ENCODE results near the gene ADGRL3.

ADGRL3 gene

GRCh38 chr4:61301271-61301670, 101.1 kb downstream of the ADGRL3 start:
- no peak overlapping the region for H3K4me3 ChIP-seq (replicated peaks; ENCODE audit: low read depth, low read length)
- DNase-seq (ENCODE audit: extremely low read depth, low read depth) = no peak
- TF ChIP-seq, protein P1, sequence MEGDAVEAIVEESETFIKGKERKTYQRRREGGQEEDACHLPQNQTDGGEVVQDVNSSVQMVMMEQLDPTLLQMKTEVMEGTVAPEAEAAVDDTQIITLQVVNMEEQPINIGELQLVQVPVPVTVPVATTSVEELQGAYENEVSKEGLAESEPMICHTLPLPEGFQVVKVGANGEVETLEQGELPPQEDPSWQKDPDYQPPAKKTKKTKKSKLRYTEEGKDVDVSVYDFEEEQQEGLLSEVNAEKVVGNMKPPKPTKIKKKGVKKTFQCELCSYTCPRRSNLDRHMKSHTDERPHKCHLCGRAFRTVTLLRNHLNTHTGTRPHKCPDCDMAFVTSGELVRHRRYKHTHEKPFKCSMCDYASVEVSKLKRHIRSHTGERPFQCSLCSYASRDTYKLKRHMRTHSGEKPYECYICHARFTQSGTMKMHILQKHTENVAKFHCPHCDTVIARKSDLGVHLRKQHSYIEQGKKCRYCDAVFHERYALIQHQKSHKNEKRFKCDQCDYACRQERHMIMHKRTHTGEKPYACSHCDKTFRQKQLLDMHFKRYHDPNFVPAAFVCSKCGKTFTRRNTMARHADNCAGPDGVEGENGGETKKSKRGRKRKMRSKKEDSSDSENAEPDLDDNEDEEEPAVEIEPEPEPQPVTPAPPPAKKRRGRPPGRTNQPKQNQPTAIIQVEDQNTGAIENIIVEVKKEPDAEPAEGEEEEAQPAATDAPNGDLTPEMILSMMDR (IDR thresholded peaks at IDR 0.05; ENCODE audit: low read depth, low read length, missing control alignments) = no peak

GRCh38 chr4:61308033-61308432, 107.9 kb downstream of the ADGRL3 start:
- no peak for DNase-seq (ENCODE audit: extremely low read depth, low read depth)
- TF ChIP-seq, protein P1 (IDR thresholded peaks at IDR 0.05; ENCODE audit: low read depth, low read length, missing control alignments) = no peak
- H3K4me3 ChIP-seq (replicated peaks; ENCODE audit: low read depth, low read length) = no peak overlapping the region

DNA sequence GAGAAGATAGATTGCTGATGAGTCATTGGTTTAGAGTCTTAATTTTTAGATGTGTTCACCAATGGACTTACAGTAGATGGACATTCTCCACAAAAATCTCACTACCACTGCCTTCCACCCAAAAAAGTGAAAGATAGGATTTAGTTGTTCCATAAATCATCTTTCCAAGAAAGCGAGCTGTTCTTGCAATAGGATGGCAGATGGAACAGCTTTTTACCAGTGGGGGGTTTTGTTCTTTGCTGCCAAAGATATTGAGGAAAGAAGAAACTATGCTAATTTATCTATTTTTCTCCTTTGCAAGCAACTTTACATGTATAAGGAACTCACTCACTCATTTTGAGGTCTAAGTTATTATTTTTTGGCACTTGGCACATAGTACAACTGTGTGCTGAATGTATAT, 109.5 kb downstream of the ADGRL3 start:
- no peak for DNase-seq (ENCODE audit: extremely low read depth, low read depth)
- no peak overlapping the region for H3K4me3 ChIP-seq (replicated peaks; ENCODE audit: low read depth, low read length)
- TF ChIP-seq, protein P1 (IDR thresholded peaks at IDR 0.05; ENCODE audit: low read depth, low read length, missing control alignments) = no peak

- TF ChIP-seq, protein P1 (IDR thresholded peaks at IDR 0.05; ENCODE audit: low read depth, low read length, missing control alignments) = no peak
- H3K4me3 ChIP-seq (replicated peaks; ENCODE audit: low read depth, low read length) = no peak overlapping the region
- DNase-seq (ENCODE audit: extremely low read depth, low read depth) = no peak
Observed at GRCh38 chr4:61312526-61312925, 112.4 kb downstream of the ADGRL3 start.

DNA sequence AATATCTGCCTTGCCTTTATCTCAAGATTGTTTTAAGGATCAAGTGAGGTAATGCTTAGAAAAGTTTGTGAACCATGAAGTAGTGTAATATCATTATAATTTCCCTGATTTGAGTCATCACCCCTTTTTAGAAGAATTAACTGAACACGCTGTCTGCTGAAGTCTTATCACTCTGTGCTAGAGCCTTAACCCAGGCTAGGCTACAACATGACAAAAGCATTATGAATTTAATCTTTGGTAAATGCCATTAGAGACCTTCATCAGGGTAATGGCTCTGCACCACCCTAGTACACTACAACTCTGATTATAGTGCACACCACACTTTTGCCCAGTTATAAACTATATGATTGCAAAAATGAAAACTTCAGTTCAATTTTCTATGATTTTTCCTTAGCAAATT, 118.3 kb downstream of the ADGRL3 start:
- no peak overlapping the region for H3K4me3 ChIP-seq (replicated peaks; ENCODE audit: low read depth, low read length)
- DNase-seq (ENCODE audit: extremely low read depth, low read depth) = no peak
- TF ChIP-seq, protein P1 (IDR thresholded peaks at IDR 0.05; ENCODE audit: low read depth, low read length, missing control alignments) = no peak

DNA sequence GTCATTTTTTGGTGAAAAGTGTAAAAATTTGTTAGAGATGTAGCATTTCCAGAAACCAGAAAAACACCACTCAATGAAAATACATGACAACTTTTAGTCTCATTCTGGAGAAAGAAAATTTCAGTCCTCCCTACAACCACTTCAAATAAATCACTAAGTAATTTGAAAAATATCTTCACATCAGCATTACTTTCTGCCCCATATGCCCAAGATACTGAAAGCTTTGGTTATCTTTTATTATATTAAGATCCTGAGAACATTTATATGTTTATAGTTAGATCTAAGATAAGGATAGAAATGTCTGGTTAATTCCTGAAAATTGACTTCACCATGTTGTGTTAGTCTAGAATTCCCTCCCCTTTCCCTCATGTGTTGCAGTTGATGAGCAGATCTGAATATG, 119.0 kb downstream of the ADGRL3 start:
- DNase-seq (ENCODE audit: extremely low read depth, low read depth) = no peak
- H3K4me3 ChIP-seq (replicated peaks; ENCODE audit: low read depth, low read length) = no peak overlapping the region
- TF ChIP-seq, protein P1 (IDR thresholded peaks at IDR 0.05; ENCODE audit: low read depth, low read length, missing control alignments) = no peak

DNA sequence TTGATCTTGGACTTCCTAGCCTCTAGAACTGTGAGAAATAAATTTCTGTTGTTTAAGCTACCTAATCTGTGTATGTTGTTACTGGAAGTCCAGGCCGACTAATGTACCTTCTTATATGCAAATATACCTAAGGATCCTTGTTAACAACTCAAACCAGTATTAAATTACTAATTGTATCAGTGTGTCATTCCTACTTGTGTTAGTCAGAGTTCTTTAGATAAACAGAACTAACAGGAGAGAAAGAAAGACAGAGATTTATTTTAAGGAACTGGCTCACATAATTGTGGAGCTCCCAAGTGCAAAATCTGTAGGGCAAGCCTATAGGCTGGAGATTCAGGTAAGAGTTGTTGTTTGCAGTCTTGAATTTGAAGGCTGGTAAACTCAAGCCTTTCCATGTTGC, 120.0 kb downstream of the ADGRL3 start:
- DNase-seq (ENCODE audit: extremely low read depth, low read depth) = no peak
- TF ChIP-seq, protein P1 (IDR thresholded peaks at IDR 0.05; ENCODE audit: low read depth, low read length, missing control alignments) = no peak
- H3K4me3 ChIP-seq (replicated peaks; ENCODE audit: low read depth, low read length) = no peak overlapping the region
